ENCODE data around the gene CYSRT1.
A peak's percentile ranks its signal among the peaks of the same experiment; 100 is the strongest.

Gene CYSRT1, protein sequence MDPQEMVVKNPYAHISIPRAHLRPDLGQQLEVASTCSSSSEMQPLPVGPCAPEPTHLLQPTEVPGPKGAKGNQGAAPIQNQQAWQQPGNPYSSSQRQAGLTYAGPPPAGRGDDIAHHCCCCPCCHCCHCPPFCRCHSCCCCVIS

GRCh38 chr9:137224830-137225694, at the start of gene CYSRT1:
TSS of gene CYSRT1 (plus strand) at chr9:137225174. CDS start at chr9:137225622, 448 bp downstream.
- DNase-seq (ENCODE audit: insufficient read length, low spot score) = no peak
- no peak for FAIRE-seq

DNA sequence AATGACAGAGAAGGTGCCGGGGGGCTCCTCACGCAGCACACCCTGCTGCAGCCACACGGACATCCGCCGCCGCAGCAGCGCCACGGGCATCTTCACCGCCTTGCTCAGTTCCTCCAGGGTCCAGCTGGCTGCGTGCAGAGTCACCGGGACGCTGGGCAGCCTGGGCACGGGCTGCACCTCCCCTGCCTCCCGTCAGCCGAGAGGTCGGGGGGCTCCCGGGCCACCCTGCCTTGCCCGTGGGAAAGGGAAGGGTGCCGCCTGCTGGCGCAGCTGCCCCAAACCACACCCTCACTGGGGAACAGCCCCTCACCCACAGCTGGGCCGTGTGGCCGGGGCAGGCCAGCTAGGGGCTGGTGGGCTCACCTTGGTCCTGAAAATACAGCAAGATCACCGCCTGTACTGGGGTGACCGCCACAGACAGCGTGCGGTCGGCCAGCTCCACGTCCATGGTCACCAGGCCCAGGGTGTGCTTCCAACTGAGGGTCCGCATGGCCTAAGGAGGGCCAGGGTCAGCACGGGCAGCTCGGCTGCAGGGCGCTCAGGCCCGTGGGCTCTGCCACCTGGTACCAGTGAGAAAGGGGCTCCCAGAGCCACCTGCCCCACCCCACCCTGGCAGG, 49.5 kb upstream of the CYSRT1 start:
- FAIRE-seq = no peak
- DNase-seq (ENCODE audit: insufficient read length, low spot score) = no peak

DNA sequence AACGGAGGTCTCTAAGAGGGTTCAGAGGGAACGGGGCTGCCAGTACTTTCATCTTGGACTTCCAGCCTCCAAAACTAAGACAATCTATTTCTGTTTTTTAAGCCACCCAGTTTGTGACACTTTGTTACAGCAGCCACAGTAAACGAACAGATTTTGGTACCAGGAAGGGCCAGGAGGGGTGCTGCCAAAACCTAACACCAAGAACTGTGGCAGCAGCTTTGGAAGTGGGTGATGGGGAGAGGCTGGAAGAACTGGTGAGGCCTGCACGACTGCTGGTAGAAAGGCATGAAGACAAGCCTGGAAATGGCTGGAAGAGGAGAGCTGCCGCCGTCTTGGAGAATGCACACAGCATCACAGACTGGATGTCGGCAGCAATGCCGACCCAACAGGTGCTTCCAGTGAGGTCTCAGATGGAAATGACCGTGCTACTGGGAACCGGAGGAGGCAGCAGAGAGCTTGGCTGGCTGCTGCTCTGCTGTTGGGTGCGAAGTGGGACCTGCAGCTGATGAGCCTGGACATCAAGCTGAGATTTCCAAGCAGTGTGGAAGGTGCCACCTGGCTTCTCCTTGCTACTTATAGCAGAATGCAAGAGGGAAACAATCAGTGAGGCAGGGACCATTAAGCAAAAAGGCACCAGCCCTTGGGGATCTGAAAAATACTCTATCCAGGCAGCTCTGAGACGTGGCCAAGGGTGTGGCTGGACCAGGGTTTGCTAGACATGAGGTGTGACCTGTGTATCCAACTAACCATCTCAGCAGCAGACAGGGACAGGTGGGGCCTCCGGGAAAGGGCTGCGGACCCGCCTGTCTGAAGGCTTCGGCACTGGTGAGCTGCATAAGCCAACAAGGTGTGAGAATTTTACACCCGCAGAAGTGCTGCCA, 48.4 kb upstream of the CYSRT1 start:
- no peak for FAIRE-seq

GRCh38 chr9:137178201-137178938, 46.6 kb upstream of the CYSRT1 start:
- DNase-seq (ENCODE audit: insufficient read length, low spot score) = no peak
- FAIRE-seq = no peak

More for the DNA sequence above, 48.4 kb upstream of the CYSRT1 start:
- no peak for DNase-seq (ENCODE audit: insufficient read length, low spot score)

DNA sequence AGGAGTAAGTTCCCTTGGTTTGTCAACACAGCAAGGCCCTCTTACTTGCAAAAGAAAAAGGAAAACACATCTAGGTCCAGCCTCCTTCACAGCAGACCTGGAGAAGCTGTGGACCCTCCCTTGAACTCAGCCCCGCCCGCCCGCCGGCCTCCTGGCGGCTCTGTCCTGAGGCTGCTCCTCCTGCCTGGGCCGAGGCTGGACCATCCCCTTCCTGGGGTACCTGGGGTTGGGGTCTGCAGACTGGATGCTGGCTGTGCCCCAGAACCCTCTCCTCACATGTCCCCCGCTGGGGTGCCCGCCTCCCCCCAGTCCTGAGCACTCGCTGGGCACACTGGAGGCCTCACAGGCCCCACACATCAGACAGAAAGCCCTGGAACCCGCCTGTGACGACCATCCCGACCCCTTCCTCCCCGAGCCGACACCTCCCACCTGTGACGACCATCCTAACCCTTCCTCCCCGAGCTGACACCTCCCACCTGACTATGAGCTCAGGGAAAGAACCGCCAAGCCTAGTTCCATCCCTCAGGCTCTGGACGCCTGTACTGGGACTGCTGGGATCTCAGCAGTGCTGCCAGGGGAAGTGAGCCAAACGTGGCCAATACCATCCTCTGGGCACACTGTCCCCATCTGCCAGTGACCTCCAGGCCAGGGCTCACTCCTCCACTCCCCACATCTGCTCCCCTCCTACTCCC, 45.9 kb upstream of the CYSRT1 start:
- no peak for DNase-seq (ENCODE audit: insufficient read length, low spot score)
- FAIRE-seq = no peak

- FAIRE-seq = no peak
- DNase-seq (ENCODE audit: insufficient read length, low spot score) = no peak
Observed at GRCh38 chr9:137179761-137180160, 45.2 kb upstream of the CYSRT1 start.

GRCh38 chr9:137180491-137180890, 44.5 kb upstream of the CYSRT1 start:
- no peak for DNase-seq (ENCODE audit: insufficient read length, low spot score)

DNA sequence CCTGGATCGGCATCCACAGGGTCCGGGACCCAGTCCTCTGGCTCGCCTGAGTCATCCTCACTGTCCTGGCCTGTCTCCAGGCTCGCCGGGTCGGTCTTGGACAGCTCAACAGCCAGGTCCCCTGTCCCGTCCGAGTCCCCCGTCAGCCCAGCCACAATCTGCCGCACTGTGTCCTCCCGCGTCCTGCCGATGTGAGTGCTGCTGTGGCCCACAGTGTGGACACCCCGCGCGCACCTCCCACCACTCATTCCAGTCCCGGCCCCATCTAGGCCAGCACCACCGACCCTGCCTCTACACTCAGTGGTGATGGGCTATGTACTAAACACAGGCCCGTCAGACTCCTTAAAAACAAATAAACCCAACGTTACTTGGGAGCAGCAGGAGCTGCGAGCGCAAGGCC, 43.3 kb upstream of the CYSRT1 start:
- DNase-seq (ENCODE audit: insufficient read length, low spot score) (no peak), FAIRE-seq (no peak)

More at GRCh38 chr9:137180491-137180890, 44.5 kb upstream of the CYSRT1 start:
- FAIRE-seq = no peak

GRCh38 chr9:137182836-137183235, 42.1 kb upstream of the CYSRT1 start:
- FAIRE-seq (no peak), DNase-seq (ENCODE audit: insufficient read length, low spot score) (no peak)

DNA sequence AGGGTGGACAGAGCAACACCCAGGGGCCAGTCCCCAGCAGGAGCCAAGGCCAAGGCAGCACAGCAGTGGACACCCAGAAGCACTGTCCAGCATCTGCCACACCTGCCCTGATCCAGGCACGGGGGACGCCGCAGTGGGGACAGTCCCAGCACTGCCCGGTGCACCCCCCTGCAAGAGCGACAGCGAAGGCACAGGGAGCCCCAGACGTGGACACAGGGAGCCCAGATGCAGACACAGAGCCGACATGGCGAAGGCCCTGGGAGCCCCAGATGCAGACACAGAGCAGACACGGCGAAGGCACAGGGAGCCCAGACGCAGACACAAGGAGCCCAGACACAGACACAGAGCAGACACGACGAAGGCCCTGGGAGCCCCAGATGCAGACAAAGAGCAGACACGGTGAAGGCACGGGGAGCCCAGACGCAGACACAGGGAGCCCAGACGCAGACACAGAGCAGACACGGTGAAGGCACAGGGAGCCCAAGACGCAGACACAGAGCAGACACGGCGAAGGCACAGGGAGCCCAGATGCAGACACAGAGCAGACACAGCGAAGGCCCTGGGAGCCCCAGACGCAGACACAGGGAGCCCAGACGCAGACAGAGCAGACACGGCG, 40.9 kb upstream of the CYSRT1 start:
- FAIRE-seq (no peak), DNase-seq (ENCODE audit: insufficient read length, low spot score) (no peak)

GRCh38 chr9:137184881-137185660, 39.9 kb upstream of the CYSRT1 start:
- FAIRE-seq = no peak
- no peak for DNase-seq (ENCODE audit: insufficient read length, low spot score)

GRCh38 chr9:137185921-137186320, 39.1 kb upstream of the CYSRT1 start:
- no peak for FAIRE-seq
- DNase-seq (ENCODE audit: insufficient read length, low spot score) = no peak

GRCh38 chr9:137186385-137186784, 38.6 kb upstream of the CYSRT1 start:
- no peak for DNase-seq (ENCODE audit: insufficient read length, low spot score)
- FAIRE-seq = no peak

GRCh38 chr9:137187386-137187785, 37.6 kb upstream of the CYSRT1 start:
- no peak for FAIRE-seq
- no peak for DNase-seq (ENCODE audit: insufficient read length, low spot score)

- DNase-seq (ENCODE audit: insufficient read length, low spot score) = no peak
Observed at GRCh38 chr9:137188086-137188489, 36.9 kb upstream of the CYSRT1 start.

GRCh38 chr9:137188490-137189296, 36.3 kb upstream of the CYSRT1 start, which contains the start of the genes ANAPC2 and SSNA1:
TSS of gene ANAPC2 (minus strand) at chr9:137188560. CDS start at chr9:137188532, 28 bp downstream.
TSS of gene SSNA1 (plus strand) at chr9:137188676. CDS start at chr9:137188727, 51 bp downstream.
- DNase-seq (ENCODE audit: insufficient read length, low spot score) (peak; percentile 95), FAIRE-seq (peak; percentile 95)

More at GRCh38 chr9:137188086-137188489, 36.9 kb upstream of the CYSRT1 start:
- no peak for FAIRE-seq

All from GM19239 (cell line).